NCI-H2196 (cell line): ENCODE measurements around the gene TSPAN5.

Source experiments
- DNase-seq: peaks from one replicate; lab custom pipeline; 2025; ENCODE audit not compliant: unreplicated experiment; lab: John Stamatoyannopoulos, UW

The TSPAN5 gene

GRCh38 chr4:98601708-98602107, 56.7 kb downstream of the TSPAN5 start:
- DNase-seq, result no peak

GRCh38 chr4:98599617-98600205, 58.7 kb downstream of the TSPAN5 start:
- no peak for DNase-seq

- DNase-seq, result no peak
These were observed 71.5 kb downstream of the TSPAN5 start for GRCh38 chr4:98586962-98587354.

- no peak for DNase-seq
These were observed 72.0 kb downstream of the TSPAN5 start for GRCh38 chr4:98586291-98586961.

GRCh38 chr4:98585596-98585995, 72.8 kb downstream of the TSPAN5 start:
- DNase-seq, result no peak

GRCh38 chr4:98584265-98584664, 74.1 kb downstream of the TSPAN5 start:
- DNase-seq, result no peak

GRCh38 chr4:98583265-98583664, 75.1 kb downstream of the TSPAN5 start:
- no peak for DNase-seq

GRCh38 chr4:98581126-98581525, 77.3 kb downstream of the TSPAN5 start:
- DNase-seq, result no peak

- DNase-seq, result no peak
These were observed 80.5 kb downstream of the TSPAN5 start for GRCh38 chr4:98577956-98578355.

- DNase-seq, result no peak
These were observed 83.6 kb downstream of the TSPAN5 start for GRCh38 chr4:98574816-98575215.

- DNase-seq, result no peak
These were observed 84.6 kb downstream of the TSPAN5 start for GRCh38 chr4:98573791-98574190.

GRCh38 chr4:98572697-98573096, 85.7 kb downstream of the TSPAN5 start:
- DNase-seq, result no peak

- no peak for DNase-seq
These were observed 87.1 kb downstream of the TSPAN5 start for GRCh38 chr4:98571161-98571786.

GRCh38 chr4:98570151-98570797, 88.1 kb downstream of the TSPAN5 start:
- no peak for DNase-seq

GRCh38 chr4:98568941-98569663, 89.3 kb downstream of the TSPAN5 start:
- no peak for DNase-seq

GRCh38 chr4:98567611-98568010, 90.8 kb downstream of the TSPAN5 start:
- no peak for DNase-seq

GRCh38 chr4:98566361-98567008, 91.9 kb downstream of the TSPAN5 start:
- no peak for DNase-seq

GRCh38 chr4:98565681-98566301, 92.6 kb downstream of the TSPAN5 start:
- no peak for DNase-seq

- DNase-seq, result no peak
These were observed 93.6 kb downstream of the TSPAN5 start for GRCh38 chr4:98564852-98565251.

GRCh38 chr4:98560321-98560720, 98.1 kb downstream of the TSPAN5 start:
- no peak for DNase-seq
